H54 (cell line): ENCODE results near the gene PDXP.

ENCODE experiments used
- DNase-seq: peaks from one replicate; pipeline ENCODE4 v3.0.0; 2011; ENCODE audit warnings: low spot score, mixed read lengths; ENCODE audit not compliant: insufficient read length
- FAIRE-seq: peaks from 3 replicates; lab custom pipeline; 2011; peaks lifted over from hg19 to GRCh38; lab: Jason Lieb, UNC
- POLR2A ChIP-seq: IDR thresholded peaks from 2 replicates; pipeline ENCODE4 v1.6.1; 2011; ENCODE audit warnings: low read depth, mild to moderate bottlenecking, low read length

Gene PDXP

GRCh38 chr22:37696657-37697537, 38.4 kb downstream of the PDXP start, which contains the start of gene TRIOBP:
Gene TRIOBP, plus strand, starts transcription at chr22:37697048. Its CDS starts 4,318 bp downstream, at chr22:37701366.
- no peak for TF ChIP-seq POLR2A
- DNase-seq (peak; percentile 59), FAIRE-seq (no peak)

GRCh38 chr22:37697538-37697835, 39.0 kb downstream of the PDXP start:
- FAIRE-seq (no peak), DNase-seq (no peak)
- no peak for TF ChIP-seq POLR2A

- no peak for FAIRE-seq
- no peak for DNase-seq
- TF ChIP-seq POLR2A = no peak
Observed at GRCh38 chr22:37701141-37701786, 42.7 kb downstream of the PDXP start.

- TF ChIP-seq POLR2A = no peak
- FAIRE-seq = no peak
- DNase-seq = no peak
Observed at GRCh38 chr22:37703906-37704305, 45.4 kb downstream of the PDXP start.

- TF ChIP-seq POLR2A = no peak
- FAIRE-seq = no peak
- DNase-seq = no peak
Observed at GRCh38 chr22:37704645-37705044, 46.1 kb downstream of the PDXP start.

- TF ChIP-seq POLR2A = no peak
- DNase-seq (no peak), FAIRE-seq (no peak)
Observed at GRCh38 chr22:37705205-37705604, 46.7 kb downstream of the PDXP start.

GRCh38 chr22:37708580-37709444, 50.3 kb downstream of the PDXP start:
- FAIRE-seq (no peak), DNase-seq (no peak)
- TF ChIP-seq POLR2A = no peak

- DNase-seq = no peak
- FAIRE-seq = no peak
Observed at GRCh38 chr22:37709445-37709765, 50.9 kb downstream of the PDXP start.

GRCh38 chr22:37710675-37711074, 52.2 kb downstream of the PDXP start:
- FAIRE-seq = no peak
- DNase-seq = no peak
- no peak for TF ChIP-seq POLR2A

More at GRCh38 chr22:37709445-37709765, 50.9 kb downstream of the PDXP start:
- no peak for TF ChIP-seq POLR2A

GRCh38 chr22:37711490-37711889, 53.0 kb downstream of the PDXP start:
- FAIRE-seq (no peak), DNase-seq (no peak)
- TF ChIP-seq POLR2A = no peak

- FAIRE-seq (no peak), DNase-seq (no peak)
- no peak for TF ChIP-seq POLR2A
Observed at GRCh38 chr22:37713761-37714160, 55.2 kb downstream of the PDXP start.

- TF ChIP-seq POLR2A = no peak
- no peak for FAIRE-seq
- no peak for DNase-seq
Observed at GRCh38 chr22:37714634-37715033, 56.1 kb downstream of the PDXP start.

- no peak for TF ChIP-seq POLR2A
- DNase-seq (no peak), FAIRE-seq (no peak)
Observed at GRCh38 chr22:37715760-37716159, 57.2 kb downstream of the PDXP start.
